GM21360 (cell line): ENCODE measurements around the gene GATA5.

Source experiments
- ATAC-seq: cut with Tn5 transposase; IDR thresholded peaks from one replicate; pipeline ENCODE4 v1.9.1; 2021; ENCODE audit warnings: mild to moderate bottlenecking, moderate library complexity; ENCODE audit not compliant: unreplicated experiment

The GATA5 gene

DNA sequence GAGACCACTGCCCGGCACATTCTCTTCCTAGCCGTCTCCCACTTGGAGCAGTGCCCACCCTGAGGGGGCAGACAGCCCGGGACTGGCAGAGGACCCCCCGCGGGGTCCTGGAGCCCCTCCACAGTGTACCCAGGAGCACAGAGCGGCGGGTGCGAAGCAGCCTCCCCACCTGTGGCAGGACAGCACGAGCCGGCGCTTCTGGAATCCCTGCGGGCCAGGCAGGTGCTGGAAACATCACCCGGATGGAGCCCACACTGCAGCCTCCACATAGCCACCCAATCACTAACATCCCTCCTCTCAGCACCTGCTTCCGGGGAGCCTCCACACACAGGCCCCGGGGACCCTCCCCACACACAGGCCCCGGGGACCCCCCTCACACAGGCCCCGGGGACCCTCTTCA lies 18.7 kb downstream of the GATA5 start:
- no peak for ATAC-seq

- no peak for ATAC-seq
These were observed 19.9 kb downstream of the GATA5 start for GRCh38 chr20:62455929-62456328.

GRCh38 chr20:62454904-62455636 lies 20.7 kb downstream of the GATA5 start:
- no peak for ATAC-seq

DNA sequence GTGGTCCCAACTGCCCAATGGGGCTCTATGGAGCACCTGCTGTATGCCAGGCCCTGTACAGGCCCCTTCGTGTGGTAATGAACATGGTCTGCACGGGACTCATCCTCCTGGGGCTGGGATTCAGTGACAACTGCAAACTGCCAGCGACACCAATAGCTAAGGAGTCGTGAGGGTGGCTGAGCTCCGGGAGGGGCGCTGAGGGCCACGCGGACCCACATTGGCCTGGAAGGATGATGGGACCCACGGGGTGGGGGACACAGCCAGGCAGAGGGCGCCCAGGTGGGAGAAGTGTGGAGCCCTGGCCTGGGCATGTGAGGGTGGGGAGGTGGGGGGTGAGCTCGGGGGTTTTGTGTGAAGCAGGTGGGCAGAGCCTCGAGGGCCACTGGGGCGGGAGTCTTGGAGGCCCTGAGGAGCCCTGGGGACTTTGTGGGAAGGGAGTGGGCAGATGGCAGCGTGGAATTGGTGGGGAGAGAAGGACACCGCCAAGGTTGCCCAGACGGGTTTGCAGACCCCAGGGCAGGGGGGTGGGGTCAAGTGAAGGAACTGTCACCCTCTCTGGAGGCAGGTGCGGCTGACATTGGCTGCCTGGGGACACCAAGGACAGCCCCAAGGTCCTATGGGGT lies 22.5 kb downstream of the GATA5 start:
- no peak for ATAC-seq

DNA sequence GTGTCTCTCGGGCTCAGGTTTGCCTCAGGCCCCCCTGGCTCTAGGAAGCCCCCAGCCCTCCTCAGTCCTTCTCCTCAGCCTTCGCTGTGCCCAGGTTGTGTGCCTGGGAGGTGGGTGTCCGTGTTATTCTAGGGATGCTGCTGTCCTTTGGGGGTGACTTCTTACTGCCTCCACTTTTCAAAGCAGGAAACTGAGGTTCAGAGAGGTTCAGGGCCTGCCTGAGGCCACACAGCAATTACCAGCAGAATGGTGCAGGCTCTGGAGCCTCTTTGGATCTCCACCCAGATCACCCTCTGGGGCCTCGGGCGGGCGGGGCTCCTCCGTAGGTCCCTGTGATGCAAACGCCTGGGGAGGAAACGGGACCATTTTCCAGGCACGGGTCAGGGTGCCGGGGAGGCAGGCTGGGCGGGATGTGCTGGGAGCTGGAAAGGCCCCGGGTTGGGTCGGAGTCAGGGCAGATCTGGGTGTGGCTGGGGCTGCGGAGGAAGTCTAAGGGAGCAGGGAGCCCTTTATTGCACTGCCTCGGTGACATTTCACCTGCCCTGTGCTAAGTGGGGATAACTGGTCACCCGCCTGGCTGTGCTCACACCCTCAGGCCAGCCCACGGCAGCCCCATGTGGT lies 23.2 kb downstream of the GATA5 start:
- no peak for ATAC-seq

DNA sequence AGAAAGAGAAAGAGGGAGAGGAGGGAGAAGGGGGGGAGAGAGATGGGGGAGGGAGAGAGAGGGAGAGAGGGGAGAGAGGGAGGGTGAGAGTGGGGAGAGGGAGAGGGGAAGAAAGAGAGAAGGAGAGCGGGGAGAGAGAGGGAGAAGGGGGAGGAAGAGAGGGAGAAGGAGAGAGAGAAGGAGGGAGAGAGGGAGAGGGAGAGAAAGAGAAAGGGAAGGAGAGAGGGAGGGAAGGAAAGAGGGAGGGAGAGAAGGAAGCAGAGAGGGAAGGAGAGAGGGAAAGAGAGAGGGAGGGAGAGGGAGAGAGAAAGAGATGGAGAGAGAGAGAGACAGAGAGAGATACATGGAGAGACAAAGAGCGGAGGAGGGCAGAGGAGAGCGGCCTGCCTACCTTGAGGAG lies 23.8 kb downstream of the GATA5 start:
- no peak for ATAC-seq

GRCh38 chr20:62451156-62451767 lies 24.5 kb downstream of the GATA5 start:
- ATAC-seq = no peak

DNA sequence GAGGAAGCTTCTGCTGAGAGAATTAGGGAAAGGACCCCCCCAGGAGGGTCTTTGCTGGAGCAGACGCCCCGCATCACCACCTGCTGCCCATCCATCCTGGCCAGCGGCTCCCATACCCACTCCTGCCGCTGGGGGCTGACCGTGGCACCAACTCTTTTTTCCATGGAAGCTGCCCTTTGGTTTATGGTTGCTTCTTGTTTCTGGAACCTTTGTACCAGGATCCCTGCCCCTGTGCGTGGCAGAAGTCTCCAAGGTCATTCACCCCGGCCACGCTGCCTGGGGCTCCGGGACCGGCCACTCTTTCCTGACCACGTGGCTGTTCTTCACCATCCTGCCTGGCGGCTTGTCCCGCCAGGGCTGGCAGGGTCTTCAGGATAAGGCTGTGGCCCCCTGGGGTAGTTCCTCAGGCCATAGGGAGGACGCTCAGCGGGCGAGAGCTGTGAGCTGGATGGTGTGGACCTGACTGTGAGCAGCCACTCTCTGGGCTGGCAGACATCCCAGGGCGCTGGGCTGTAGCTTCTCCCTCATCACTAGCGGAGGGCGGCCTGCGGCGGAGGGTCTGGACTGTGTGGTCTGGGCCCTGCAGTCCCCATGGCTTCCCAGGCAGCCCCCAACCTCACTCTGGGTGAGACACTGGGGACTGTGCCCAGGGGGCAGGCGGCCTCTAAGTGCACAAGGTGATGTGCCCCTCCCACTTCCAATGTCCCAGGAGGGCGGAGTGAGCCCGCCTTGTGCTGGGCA lies 25.7 kb downstream of the GATA5 start:
- no peak for ATAC-seq

GRCh38 chr20:62448788-62449187 lies 27.0 kb downstream of the GATA5 start:
- no peak for ATAC-seq

DNA sequence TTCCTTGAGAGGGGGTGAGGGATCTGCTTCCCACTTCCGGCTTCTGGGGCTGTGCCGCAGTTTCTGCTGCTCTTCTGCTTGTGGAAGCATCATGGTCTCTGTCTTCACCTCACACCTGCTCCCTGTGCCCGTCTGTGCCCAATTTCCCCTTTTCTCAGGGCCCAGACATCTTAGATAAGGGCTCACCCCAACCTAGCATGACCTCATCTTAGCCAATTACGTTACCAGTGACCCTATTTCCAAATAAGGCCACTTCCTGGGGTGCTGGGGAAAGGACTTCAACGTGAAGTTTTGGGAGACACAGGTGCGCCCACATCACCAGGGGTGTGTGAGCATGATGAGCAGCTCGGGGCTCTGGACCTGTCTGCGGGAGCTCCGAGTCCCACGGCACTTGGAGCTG lies 27.8 kb downstream of the GATA5 start:
- no peak for ATAC-seq

DNA sequence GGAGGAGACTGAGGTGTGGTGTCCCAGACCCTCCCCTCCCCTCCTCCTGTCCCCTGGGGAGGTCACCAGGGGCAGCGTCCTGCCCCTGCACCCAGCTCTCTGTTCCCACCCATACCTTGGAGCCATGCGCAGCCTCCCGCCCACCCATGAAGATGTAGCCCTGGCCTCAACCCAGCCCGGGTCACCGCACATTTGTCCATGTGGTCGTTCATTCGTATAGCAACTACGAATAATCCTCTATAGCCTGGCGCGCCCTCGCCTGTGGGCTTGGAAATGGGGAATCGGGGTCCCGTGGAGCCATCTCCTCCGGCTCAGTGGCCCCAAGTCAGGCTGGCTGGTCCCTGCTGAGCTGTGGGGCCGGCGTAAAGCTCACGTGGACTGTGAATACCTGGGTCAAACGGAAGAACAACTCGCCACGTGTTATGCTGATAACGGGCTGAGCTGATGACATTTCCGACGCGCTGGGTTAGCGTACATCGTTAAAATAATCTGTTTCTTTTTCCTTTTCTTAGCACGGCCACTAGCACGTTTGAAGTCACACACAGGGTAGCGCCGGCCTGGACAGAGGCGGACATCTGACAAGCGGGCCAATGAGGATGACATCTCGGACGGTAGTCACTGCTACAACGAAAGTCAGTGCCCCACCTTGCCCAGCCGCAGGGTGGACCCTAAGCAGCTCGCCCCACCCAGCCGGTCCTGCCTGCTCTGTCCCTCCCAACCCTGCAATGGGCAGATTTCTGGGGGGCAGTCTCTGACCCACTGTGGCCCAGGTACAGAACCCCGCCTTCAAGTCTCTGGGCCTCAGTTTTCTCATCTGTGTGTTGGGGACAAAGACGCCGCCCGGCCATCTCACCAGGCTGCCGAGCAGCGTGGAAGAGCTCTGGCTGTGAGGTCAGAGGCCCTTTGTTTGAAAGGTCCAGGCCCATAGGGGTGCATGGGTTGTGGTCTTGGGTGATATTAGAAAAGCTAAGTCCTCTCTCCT lies 28.6 kb downstream of the GATA5 start:
- no peak for ATAC-seq

DNA sequence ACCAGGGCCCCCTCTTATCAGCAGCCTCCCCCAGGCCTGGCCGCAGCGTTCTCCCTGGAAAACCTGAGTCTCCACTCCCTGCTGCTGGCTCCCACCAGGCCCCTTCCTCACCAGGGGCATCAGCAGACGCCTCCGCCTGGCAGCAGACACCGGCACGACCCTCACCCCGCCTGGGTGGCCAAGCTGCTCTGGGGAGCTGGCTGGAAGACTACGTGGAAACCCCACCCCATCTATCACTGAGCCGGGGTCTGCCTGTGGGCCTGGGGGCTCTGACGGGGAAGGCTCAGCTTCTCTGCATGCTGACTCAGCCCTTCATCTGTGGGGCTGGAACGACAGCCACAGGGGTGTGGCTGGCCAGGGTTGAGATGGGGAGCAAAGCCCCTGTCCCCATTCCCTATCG lies 29.3 kb downstream of the GATA5 start:
- ATAC-seq = no peak

- no peak for ATAC-seq
These were observed 30.0 kb downstream of the GATA5 start for GRCh38 chr20:62445553-62446340.

DNA sequence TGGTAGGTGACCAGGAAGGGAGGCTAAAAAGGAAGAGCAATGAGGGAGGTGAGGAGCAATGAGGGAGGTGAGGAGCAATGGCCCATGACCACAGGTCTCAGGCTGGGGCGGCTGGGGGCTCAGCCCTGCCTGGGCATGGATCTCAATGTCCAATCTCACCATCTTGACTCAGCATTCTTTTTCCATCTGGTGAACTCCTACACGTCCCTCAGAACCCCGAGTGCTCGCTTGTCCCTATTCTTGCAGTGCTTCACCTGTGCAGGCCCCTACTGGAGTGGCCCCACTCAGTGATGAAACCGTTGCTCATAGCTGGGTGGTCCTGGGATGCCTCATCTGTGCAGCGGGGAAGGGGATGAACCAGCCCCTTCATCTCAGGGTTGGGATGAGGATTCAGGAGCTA lies 31.5 kb downstream of the GATA5 start:
- ATAC-seq = no peak

- ATAC-seq = no peak
These were observed 33.7 kb downstream of the GATA5 start for GRCh38 chr20:62441987-62442539.

DNA sequence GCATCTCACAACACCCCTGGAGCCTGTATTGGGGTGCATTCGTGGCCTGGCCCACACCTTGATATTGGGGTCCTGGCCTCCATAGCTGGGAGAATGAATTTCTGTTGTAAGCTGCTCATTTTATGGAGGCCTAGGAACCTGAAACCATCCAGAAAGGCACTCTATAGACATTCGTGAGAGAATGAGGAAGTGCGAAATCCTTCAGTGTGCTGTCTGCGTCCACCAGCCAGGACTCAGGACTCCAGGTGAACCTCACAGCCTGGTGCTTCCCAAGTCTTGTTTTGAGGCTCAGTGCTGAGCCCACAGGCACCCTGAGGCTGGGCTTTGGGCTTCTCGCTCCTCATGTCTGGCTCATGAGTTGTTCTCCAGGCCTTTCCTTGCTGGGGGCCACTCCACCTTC lies 36.6 kb downstream of the GATA5 start:
- ATAC-seq = no peak

DNA sequence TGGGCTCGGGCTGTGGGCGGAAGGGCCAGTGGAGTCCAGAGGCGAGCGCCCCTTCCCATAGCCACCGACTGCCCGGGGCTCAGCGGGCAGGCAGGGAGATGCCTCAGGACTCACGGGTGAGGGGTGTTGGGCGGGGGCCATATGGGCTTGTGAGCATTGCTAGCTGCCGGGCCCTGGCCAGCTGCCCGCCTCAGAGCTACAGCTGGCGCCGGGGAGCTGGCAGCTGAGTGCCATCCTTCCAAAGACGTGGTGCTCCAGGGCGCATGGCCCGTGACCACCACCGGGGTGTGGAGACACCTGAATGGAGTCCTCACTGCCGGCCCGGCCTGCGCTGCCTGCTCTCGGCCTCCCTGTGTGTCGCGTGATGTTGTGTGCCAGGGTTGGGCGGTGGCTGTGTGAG lies 37.9 kb downstream of the GATA5 start:
- ATAC-seq = no peak

- ATAC-seq = no peak
These were observed 38.3 kb downstream of the GATA5 start for GRCh38 chr20:62437496-62437895.

DNA sequence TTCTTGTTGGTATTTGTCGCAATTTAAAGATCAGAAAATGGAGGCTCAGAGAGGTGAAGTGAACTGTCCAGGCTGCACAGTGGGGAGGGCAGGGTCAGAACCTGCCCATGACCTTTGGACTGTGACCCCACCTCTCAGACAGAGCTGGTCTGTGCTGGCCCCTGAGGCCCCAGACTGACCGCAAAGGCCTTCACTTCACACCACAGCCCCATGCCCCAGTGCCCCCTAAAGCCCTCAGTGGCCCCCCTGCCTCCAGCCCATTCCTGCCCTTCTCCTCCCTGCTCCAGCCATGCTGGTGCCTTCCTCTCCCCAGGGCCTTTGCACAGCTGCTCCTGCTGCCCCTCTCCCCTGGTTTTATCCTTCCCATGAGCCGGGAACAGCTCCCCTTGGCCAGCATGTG lies 39.1 kb downstream of the GATA5 start:
- ATAC-seq = no peak
